NOMO-1 treated with dmso at 0.1 percent for 144 hours (cell line): ENCODE measurements around the gene CLPSL1.
A peak's percentile ranks its signal among the peaks of the same experiment; 100 is the strongest.
"Not testable (repeated sequence)": the region's sequence is repeated elsewhere in the genome, so short reads cannot be mapped to it uniquely, and the experiment has no call there.

Source experiments
- DNase-seq: peaks from one replicate; lab custom pipeline; 2025; ENCODE audit not compliant: unreplicated experiment; lab: John Stamatoyannopoulos, UW

The CLPSL1 gene

GRCh38 chr6:35780719-35781118 lies at the start of gene CLPSL1:
CLPSL1 (plus strand) TSS chr6:35781019; CDS start chr6:35781111, 92 bp downstream.
- DNase-seq = no peak

GRCh38 chr6:35731414-35731735 lies 49.4 kb upstream of the CLPSL1 start:
- DNase-seq = peak; percentile 68

- peak; percentile 84 for DNase-seq
These were observed 48.9 kb upstream of the CLPSL1 start for GRCh38 chr6:35731736-35732532.

GRCh38 chr6:35733633-35734032 lies 47.2 kb upstream of the CLPSL1 start:
- no peak for DNase-seq

- DNase-seq = not testable (repeated sequence)
These were observed 46.5 kb upstream of the CLPSL1 start for GRCh38 chr6:35734319-35734718.

- no peak for DNase-seq
These were observed 45.4 kb upstream of the CLPSL1 start for GRCh38 chr6:35735452-35735851.

- DNase-seq = peak; percentile 48
These were observed 44.4 kb upstream of the CLPSL1 start for GRCh38 chr6:35736253-35736894.

- DNase-seq = no peak
These were observed 43.8 kb upstream of the CLPSL1 start, which contains the start of gene ARMC12 for GRCh38 chr6:35736982-35737412. ARMC12 (plus strand) TSS chr6:35737032; CDS start chr6:35737109, 77 bp downstream.

GRCh38 chr6:35737413-35738211 lies 43.2 kb upstream of the CLPSL1 start:
- peak; percentile 53 for DNase-seq

GRCh38 chr6:35739645-35740524 lies 40.9 kb upstream of the CLPSL1 start:
- no peak for DNase-seq

- DNase-seq = no peak
These were observed 38.0 kb upstream of the CLPSL1 start for GRCh38 chr6:35742842-35743241.

- no peak for DNase-seq
These were observed 35.3 kb upstream of the CLPSL1 start for GRCh38 chr6:35745509-35745908.

- DNase-seq = no peak
These were observed 34.3 kb upstream of the CLPSL1 start for GRCh38 chr6:35746516-35746915.

- DNase-seq = no peak
These were observed 32.9 kb upstream of the CLPSL1 start for GRCh38 chr6:35747877-35748276.

GRCh38 chr6:35750557-35750956 lies 30.3 kb upstream of the CLPSL1 start:
- DNase-seq = no peak

GRCh38 chr6:35751594-35751993 lies 29.2 kb upstream of the CLPSL1 start:
- no peak for DNase-seq

GRCh38 chr6:35752330-35752729 lies 28.5 kb upstream of the CLPSL1 start:
- no peak for DNase-seq

GRCh38 chr6:35754452-35755277 lies 26.2 kb upstream of the CLPSL1 start:
- DNase-seq = no peak

- DNase-seq = no peak
These were observed 25.4 kb upstream of the CLPSL1 start for GRCh38 chr6:35755278-35755924.
